ENCODE results near the gene TBC1D20.
A peak's percentile ranks its signal among the peaks of the same experiment; 100 is the strongest.
"Not testable (repeated sequence)": the region's sequence is repeated elsewhere in the genome, so short reads cannot be mapped to it uniquely, and the experiment has no call there.

The TBC1D20 gene

GRCh38 chr20:462199-462991 is at the start of gene TBC1D20:
Gene TBC1D20 (minus strand): TSS chr20:462533. CDS start chr20:462405, 128 bp downstream.
- no peak for TF ChIP-seq ZFX (IDR thresholded peaks at IDR 0.05; ENCODE audit: borderline replicate concordance)
- TF ChIP-seq CTCF (IDR thresholded peaks at IDR 0.05) = peak; percentile 62
- H3K27ac ChIP-seq = peak within 1 kb of the TSS; percentile 65

GRCh38 chr20:510328-511057 is 48.2 kb upstream of the TBC1D20 start:
- peak overlapping the region; percentile 9; the same call in 1 of the 2 replicates for H3K27ac ChIP-seq
- peak; percentile 29 for TF ChIP-seq CTCF (IDR thresholded peaks at IDR 0.05)

GRCh38 chr20:508364-508787 is 46.0 kb upstream of the TBC1D20 start:
- not testable (repeated sequence) for H3K27ac ChIP-seq

GRCh38 chr20:507761-508332 is 45.5 kb upstream of the TBC1D20 start:
- no peak overlapping the region; the same call in 1 of the 2 replicates for H3K27ac ChIP-seq
- TF ChIP-seq ZFX (IDR thresholded peaks at IDR 0.05; ENCODE audit: borderline replicate concordance) (no peak), CTCF (IDR thresholded peaks at IDR 0.05) (no peak)

- no peak for TF ChIP-seq ZFX (IDR thresholded peaks at IDR 0.05; ENCODE audit: borderline replicate concordance)
- no peak for TF ChIP-seq CTCF (IDR thresholded peaks at IDR 0.05)
- H3K27ac ChIP-seq = no peak overlapping the region
Observed at GRCh38 chr20:507006-507758, 44.8 kb upstream of the TBC1D20 start.

- TF ChIP-seq CTCF (IDR thresholded peaks at IDR 0.05) (no peak), ZFX (IDR thresholded peaks at IDR 0.05; ENCODE audit: borderline replicate concordance) (no peak)
- H3K27ac ChIP-seq = no peak overlapping the region
Observed at GRCh38 chr20:504632-505075, 42.3 kb upstream of the TBC1D20 start.

- H3K27ac ChIP-seq = no peak overlapping the region
- TF ChIP-seq ZFX (IDR thresholded peaks at IDR 0.05; ENCODE audit: borderline replicate concordance) = no peak
- TF ChIP-seq CTCF (IDR thresholded peaks at IDR 0.05) = no peak
Observed at GRCh38 chr20:503048-503737, 40.9 kb upstream of the TBC1D20 start.

Measured in 22Rv1 (cell line).